Measurements from ENCODE around the gene CITED2. TPM values are rescaled to one million over a fixed set of nuclear protein-coding genes. Genes with fewer than 3 reads are reported as not detected.

The CITED2 gene
- total and polyA plus RNA-seq, 2 of the 8 experiments (the other 6 are each of a cell fraction or from before 2014, with no cell fraction given), result 89.1 to 115 TPM

DNA sequence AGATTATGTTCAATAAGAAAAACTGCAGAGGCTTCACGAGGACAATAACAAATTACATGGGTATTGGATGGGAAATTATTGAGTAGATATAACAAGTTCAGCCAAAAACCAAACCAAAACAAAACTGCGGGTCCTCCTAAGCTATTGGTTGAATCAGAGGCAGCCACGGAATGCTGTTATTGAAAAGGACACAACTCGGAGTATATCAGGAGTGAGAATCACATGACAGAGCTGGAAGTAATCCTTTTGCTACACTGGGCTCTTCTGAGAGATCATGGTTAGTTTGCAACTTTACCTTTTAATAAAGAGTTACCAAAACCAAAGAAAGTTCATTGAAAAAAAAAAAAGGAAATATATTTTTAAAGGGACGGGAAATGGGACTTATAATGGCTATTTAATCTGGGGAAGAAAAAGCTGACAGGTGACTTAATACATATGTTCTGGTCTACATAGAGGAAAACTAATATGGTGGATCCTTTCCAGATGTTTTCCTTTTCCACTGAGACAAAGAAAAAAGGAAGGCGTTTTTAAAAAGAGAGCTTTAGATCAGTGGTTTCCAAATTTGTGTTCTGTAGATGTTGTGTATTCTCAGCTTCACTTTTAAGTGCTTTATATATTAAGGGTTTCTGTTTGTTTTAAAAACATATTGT, 6.9 kb upstream of the CITED2 start (continued):
- TF ChIP-seq, protein P1, sequence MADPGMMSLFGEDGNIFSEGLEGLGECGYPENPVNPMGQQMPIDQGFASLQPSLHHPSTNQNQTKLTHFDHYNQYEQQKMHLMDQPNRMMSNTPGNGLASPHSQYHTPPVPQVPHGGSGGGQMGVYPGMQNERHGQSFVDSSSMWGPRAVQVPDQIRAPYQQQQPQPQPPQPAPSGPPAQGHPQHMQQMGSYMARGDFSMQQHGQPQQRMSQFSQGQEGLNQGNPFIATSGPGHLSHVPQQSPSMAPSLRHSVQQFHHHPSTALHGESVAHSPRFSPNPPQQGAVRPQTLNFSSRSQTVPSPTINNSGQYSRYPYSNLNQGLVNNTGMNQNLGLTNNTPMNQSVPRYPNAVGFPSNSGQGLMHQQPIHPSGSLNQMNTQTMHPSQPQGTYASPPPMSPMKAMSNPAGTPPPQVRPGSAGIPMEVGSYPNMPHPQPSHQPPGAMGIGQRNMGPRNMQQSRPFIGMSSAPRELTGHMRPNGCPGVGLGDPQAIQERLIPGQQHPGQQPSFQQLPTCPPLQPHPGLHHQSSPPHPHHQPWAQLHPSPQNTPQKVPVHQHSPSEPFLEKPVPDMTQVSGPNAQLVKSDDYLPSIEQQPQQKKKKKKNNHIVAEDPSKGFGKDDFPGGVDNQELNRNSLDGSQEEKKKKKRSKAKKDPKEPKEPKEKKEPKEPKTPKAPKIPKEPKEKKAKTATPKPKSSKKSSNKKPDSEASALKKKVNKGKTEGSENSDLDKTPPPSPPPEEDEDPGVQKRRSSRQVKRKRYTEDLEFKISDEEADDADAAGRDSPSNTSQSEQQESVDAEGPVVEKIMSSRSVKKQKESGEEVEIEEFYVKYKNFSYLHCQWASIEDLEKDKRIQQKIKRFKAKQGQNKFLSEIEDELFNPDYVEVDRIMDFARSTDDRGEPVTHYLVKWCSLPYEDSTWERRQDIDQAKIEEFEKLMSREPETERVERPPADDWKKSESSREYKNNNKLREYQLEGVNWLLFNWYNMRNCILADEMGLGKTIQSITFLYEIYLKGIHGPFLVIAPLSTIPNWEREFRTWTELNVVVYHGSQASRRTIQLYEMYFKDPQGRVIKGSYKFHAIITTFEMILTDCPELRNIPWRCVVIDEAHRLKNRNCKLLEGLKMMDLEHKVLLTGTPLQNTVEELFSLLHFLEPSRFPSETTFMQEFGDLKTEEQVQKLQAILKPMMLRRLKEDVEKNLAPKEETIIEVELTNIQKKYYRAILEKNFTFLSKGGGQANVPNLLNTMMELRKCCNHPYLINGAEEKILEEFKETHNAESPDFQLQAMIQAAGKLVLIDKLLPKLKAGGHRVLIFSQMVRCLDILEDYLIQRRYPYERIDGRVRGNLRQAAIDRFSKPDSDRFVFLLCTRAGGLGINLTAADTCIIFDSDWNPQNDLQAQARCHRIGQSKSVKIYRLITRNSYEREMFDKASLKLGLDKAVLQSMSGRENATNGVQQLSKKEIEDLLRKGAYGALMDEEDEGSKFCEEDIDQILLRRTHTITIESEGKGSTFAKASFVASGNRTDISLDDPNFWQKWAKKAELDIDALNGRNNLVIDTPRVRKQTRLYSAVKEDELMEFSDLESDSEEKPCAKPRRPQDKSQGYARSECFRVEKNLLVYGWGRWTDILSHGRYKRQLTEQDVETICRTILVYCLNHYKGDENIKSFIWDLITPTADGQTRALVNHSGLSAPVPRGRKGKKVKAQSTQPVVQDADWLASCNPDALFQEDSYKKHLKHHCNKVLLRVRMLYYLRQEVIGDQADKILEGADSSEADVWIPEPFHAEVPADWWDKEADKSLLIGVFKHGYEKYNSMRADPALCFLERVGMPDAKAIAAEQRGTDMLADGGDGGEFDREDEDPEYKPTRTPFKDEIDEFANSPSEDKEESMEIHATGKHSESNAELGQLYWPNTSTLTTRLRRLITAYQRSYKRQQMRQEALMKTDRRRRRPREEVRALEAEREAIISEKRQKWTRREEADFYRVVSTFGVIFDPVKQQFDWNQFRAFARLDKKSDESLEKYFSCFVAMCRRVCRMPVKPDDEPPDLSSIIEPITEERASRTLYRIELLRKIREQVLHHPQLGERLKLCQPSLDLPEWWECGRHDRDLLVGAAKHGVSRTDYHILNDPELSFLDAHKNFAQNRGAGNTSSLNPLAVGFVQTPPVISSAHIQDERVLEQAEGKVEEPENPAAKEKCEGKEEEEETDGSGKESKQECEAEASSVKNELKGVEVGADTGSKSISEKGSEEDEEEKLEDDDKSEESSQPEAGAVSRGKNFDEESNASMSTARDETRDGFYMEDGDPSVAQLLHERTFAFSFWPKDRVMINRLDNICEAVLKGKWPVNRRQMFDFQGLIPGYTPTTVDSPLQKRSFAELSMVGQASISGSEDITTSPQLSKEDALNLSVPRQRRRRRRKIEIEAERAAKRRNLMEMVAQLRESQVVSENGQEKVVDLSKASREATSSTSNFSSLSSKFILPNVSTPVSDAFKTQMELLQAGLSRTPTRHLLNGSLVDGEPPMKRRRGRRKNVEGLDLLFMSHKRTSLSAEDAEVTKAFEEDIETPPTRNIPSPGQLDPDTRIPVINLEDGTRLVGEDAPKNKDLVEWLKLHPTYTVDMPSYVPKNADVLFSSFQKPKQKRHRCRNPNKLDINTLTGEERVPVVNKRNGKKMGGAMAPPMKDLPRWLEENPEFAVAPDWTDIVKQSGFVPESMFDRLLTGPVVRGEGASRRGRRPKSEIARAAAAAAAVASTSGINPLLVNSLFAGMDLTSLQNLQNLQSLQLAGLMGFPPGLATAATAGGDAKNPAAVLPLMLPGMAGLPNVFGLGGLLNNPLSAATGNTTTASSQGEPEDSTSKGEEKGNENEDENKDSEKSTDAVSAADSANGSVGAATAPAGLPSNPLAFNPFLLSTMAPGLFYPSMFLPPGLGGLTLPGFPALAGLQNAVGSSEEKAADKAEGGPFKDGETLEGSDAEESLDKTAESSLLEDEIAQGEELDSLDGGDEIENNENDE (IDR thresholded peaks at IDR 0.05; ENCODE audit: insufficient replicate concordance, low read length), result no peak
- TF ChIP-seq EGR1 (IDR thresholded peaks at IDR 0.05; ENCODE audit: borderline replicate concordance, low read depth, low read length), result no peak
- TF ChIP-seq RAD21 (IDR thresholded peaks at IDR 0.05 in 1 of 2, conservative IDR thresholded peaks at IDR 0.05 in 1 of 2; ENCODE audit: low read depth in 2 of 2, low read length in 2 of 2), result no peak
- TF ChIP-seq, protein P2, sequence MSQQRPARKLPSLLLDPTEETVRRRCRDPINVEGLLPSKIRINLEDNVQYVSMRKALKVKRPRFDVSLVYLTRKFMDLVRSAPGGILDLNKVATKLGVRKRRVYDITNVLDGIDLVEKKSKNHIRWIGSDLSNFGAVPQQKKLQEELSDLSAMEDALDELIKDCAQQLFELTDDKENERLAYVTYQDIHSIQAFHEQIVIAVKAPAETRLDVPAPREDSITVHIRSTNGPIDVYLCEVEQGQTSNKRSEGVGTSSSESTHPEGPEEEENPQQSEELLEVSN (IDR thresholded peaks at IDR 0.05), result no peak
- no peak for TF ChIP-seq GABPA (IDR thresholded peaks at IDR 0.05; ENCODE audit: borderline replicate concordance, insufficient read depth, low read length)
- TF ChIP-seq CTBP2 (IDR thresholded peaks at IDR 0.05; ENCODE audit: borderline replicate concordance, insufficient read depth, insufficient read length, low read length), result no peak
